Stimulated activated CD8-positive, alpha-beta memory T cell treated with anti-CD3 and anti-CD28 coated beads, Interleukin-12 subunit alpha, Interleukin-12 subunit beta, amount 100 ng/mL, for 1 hour (primary cell): ENCODE results near the gene ZNRF4.
"Not testable (repeated sequence)": the region's sequence is repeated elsewhere in the genome, so short reads cannot be mapped to it uniquely, and the experiment has no call there.

Experiments used
- DNase-seq: peaks from one replicate; pipeline ENCODE4 v3.0.0-alpha.2; 2020; ENCODE audit warnings: low read depth

The ZNRF4 gene

GRCh38 chr19:5455367-5456129, at the start of gene ZNRF4:
TSS of gene ZNRF4 (plus strand) at chr19:5455417. CDS start at chr19:5455492, 75 bp downstream.
- DNase-seq = no peak

- DNase-seq = not testable (repeated sequence)
Measured at GRCh38 chr19:5406198-5406597, 49.0 kb upstream of the ZNRF4 start.

- DNase-seq = no peak
Measured at GRCh38 chr19:5406816-5407215, 48.4 kb upstream of the ZNRF4 start.

GRCh38 chr19:5407356-5407755, 47.9 kb upstream of the ZNRF4 start:
- DNase-seq = no peak

GRCh38 chr19:5417495-5418436, 37.5 kb upstream of the ZNRF4 start:
- DNase-seq = no peak

- no peak for DNase-seq
Measured at GRCh38 chr19:5418677-5419076, 36.5 kb upstream of the ZNRF4 start.

GRCh38 chr19:5420953-5421352, 34.3 kb upstream of the ZNRF4 start:
- no peak for DNase-seq

- DNase-seq = no peak
Measured at GRCh38 chr19:5423567-5424125, 31.6 kb upstream of the ZNRF4 start.

GRCh38 chr19:5424192-5424973, 30.8 kb upstream of the ZNRF4 start:
- no peak for DNase-seq

- no peak for DNase-seq
Measured at GRCh38 chr19:5425260-5425659, 30.0 kb upstream of the ZNRF4 start.

- DNase-seq = no peak
Measured at GRCh38 chr19:5430237-5430636, 25.0 kb upstream of the ZNRF4 start.

GRCh38 chr19:5432687-5433086, 22.5 kb upstream of the ZNRF4 start:
- no peak for DNase-seq

- no peak for DNase-seq
Measured at GRCh38 chr19:5434351-5434917, 20.8 kb upstream of the ZNRF4 start.

GRCh38 chr19:5434970-5435641, 20.1 kb upstream of the ZNRF4 start:
- DNase-seq = no peak

- DNase-seq = no peak
Measured at GRCh38 chr19:5435642-5436017, 19.6 kb upstream of the ZNRF4 start.

- DNase-seq = no peak
Measured at GRCh38 chr19:5436106-5436947, 18.9 kb upstream of the ZNRF4 start.

- no peak for DNase-seq
Measured at GRCh38 chr19:5436948-5437306, 18.3 kb upstream of the ZNRF4 start.

GRCh38 chr19:5438756-5439155, 16.5 kb upstream of the ZNRF4 start:
- not testable (repeated sequence) for DNase-seq

- no peak for DNase-seq
Measured at GRCh38 chr19:5439452-5439851, 15.8 kb upstream of the ZNRF4 start.

- no peak for DNase-seq
Measured at GRCh38 chr19:5440299-5440698, 14.9 kb upstream of the ZNRF4 start.
